Activated B cell treated with CpG ODN at 0.5 μM for 24 hours (primary cell): ENCODE data around the gene PDZD7. TPM values are rescaled to one million over a fixed set of nuclear protein-coding genes. Genes with fewer than 3 reads are reported as not detected.

Experiments
- ATAC-seq: fragments of 200-7000 bp; cut with Tn5 transposase; one replicate; pipeline ENCODE4 v1.10.0; 2021; ENCODE audit warnings: low read depth, mild to moderate bottlenecking, moderate library complexity
- CTCF ChIA-PET: fragments of 350-600 bp; sonication (Branson Sonifier 250); formaldehyde crosslinking; loops from one replicate; lab custom pipeline; 2021; ENCODE audit warnings: antibody characterized with exemption; lab: Charles Lee
- POLR2A ChIA-PET: fragments of 350-600 bp; sonication (Branson Sonifier 250); formaldehyde crosslinking; loops from one replicate; lab custom pipeline; 2021; ENCODE audit warnings: antibody characterized with exemption; lab: Charles Lee
- DNase-seq: peaks from one replicate; pipeline ENCODE4 v3.0.0; 2022
- H3K27ac Mint-ChIP-seq: one replicate; pipeline ENCODE4 v1.8.0; 2020; ENCODE audit warnings: mixed read lengths
- H3K27me3 Mint-ChIP-seq: one replicate; pipeline ENCODE4 v1.8.0; 2021; ENCODE audit warnings: mixed read lengths
- H3K36me3 Mint-ChIP-seq: one replicate; pipeline ENCODE4 v1.8.0; 2021; ENCODE audit warnings: low read depth, mixed read lengths
- H3K4me1 Mint-ChIP-seq: one replicate; pipeline ENCODE4 v1.8.0; 2021; ENCODE audit warnings: mixed read lengths
- H3K4me3 Mint-ChIP-seq: one replicate; pipeline ENCODE4 v1.8.0; 2020; ENCODE audit warnings: mild to moderate bottlenecking, mixed read lengths
- H3K9me3 Mint-ChIP-seq: one replicate; pipeline ENCODE4 v1.8.0; 2020; ENCODE audit warnings: mixed read lengths
- intact Hi-C: fragments of 100-400 bp; cut with micrococcal nuclease; formaldehyde crosslinking; loops from one replicate; pipeline ENCODE4 v1.15.1; 2024
- total RNA-seq: library from RNA; stranded (reverse); gene quantifications from 2 replicates; pipeline ENCODE4 v1.2.3, GENCODE V29; 2022
- TF ChIP-seq, protein P1 (sequence below): fragments of 200-600 bp; IDR thresholded peaks from one replicate; pipeline ENCODE4 v1.8.0; 2022; ENCODE audit warnings: antibody characterized with exemption, mild to moderate bottlenecking

The PDZD7 gene
- total RNA-seq, 1 donor from 2014 or later: 0.11 TPM

DNA sequence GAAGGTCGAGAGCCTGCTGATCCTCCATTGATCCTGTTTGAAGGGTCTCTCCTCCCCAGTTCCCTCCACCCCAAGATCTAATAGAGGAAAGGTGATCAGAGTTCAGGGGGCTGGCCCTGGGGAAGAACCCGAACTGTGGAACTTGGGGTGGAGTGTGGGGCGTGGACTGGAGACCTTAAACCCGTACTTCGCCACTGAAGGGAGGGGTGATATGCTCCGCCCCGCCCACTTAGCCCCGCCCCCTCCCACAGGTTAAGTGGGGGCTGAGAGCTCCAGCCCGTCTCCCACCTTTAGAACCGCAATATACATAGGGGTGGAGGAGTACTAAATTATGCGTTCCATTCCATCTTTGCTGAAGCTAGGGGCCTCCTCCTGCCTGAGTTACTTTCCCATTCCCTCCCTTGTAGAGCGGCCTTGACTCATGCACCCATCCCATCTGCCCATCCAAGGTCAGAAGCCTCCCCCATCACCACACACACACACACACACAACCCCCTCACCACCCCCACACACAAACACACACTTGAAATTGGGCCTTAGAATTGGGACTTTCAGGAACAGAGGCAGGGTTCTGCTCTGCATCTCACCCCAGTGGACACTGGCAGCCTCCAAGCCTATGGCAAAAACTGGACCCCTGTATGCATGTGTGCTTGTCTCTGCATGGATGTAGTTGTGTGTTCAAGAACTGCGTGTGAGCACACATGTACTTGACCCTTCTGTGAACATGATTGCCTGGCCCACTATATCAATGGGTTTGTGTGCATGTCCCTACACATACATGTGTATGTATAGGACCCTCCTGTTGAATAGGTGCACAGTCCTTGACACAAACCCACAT lies 60.6 kb downstream of the PDZD7 start:
- Mint-ChIP-seq H3K27me3 (no peaks in the 10 kb centered on the region), H3K36me3 (peaks cover 4% of the 10 kb centered on the region), H3K9me3 (no peaks in the 10 kb centered on the region), H3K27ac (no peak overlapping the region), H3K4me1 (peaks cover 11% of the 10 kb centered on the region), H3K4me3 (peak overlapping the region; percentile 64)
- intact Hi-C loops: no loop called here
- DNase-seq: no peak
- POLR2A ChIA-PET: interaction anchor here (0.7 kb wide), 1 partner anchor 44 kb away, joined by 3 read pairs; no protein-coding TSS in a partner anchor
- CTCF ChIA-PET: no interaction called here
- peak; percentile 47 for ATAC-seq
- TF ChIP-seq, protein P1, sequence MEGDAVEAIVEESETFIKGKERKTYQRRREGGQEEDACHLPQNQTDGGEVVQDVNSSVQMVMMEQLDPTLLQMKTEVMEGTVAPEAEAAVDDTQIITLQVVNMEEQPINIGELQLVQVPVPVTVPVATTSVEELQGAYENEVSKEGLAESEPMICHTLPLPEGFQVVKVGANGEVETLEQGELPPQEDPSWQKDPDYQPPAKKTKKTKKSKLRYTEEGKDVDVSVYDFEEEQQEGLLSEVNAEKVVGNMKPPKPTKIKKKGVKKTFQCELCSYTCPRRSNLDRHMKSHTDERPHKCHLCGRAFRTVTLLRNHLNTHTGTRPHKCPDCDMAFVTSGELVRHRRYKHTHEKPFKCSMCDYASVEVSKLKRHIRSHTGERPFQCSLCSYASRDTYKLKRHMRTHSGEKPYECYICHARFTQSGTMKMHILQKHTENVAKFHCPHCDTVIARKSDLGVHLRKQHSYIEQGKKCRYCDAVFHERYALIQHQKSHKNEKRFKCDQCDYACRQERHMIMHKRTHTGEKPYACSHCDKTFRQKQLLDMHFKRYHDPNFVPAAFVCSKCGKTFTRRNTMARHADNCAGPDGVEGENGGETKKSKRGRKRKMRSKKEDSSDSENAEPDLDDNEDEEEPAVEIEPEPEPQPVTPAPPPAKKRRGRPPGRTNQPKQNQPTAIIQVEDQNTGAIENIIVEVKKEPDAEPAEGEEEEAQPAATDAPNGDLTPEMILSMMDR: no peak

DNA sequence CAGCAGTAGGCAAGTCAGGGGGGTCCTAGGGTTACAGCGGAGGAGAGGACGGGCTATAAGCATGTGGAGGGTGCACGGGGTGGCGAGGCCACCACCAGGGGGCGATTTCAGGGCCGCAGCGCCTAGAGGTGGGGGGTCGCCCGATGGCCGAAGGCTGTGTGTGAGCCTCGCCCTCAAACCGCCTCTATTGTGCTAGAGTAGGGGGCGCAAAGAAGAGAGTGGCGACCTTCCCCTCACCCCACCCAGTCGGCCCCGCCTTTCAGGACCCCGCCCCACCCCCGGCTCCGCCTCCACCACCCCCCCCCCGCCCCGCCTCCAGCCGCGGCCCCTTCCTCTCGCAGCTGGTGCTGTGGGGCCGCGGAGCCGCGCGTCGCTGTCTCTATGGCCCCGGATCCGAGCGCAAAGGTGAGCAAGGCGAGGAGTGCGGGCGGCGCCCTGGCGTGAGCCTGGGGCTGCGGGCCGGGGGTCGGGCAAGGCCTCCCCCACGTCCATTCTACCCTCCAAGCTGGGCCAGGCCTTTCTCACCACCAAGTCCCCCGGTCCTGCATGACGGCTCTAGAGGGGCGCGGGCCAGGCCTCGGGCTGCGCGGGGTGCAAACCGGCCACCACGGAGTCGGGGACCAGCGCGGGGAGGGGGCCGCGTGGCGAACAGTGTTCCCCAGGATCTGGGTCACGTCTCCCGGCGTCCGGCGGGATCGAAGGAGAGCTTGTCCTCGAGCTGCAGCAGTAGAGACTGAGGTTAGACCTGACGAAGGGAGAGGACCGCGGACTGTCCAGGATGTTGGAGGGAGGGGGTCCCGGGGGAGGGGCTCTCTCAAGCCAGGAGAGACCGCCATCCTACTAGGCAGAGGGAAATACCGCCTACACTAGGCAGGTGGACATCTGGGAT lies 61.5 kb downstream of the PDZD7 start, which contains the start of gene SEMA4G:
SEMA4G (plus strand) TSS at position 318 of the 889 bp plus-strand sequence. CDS start 3,409 bp downstream, outside the sequence.
- DNase-seq (peak; percentile 58), ATAC-seq (peak; percentile 88)
- intact Hi-C loops: loop anchor here (1.0 to 2.0 kb wide), 3 partner anchors 17 to 44 kb away; partner anchors contain the start of genes MRPL43 and TWNK
- TF ChIP-seq, protein P1: no peak
- H3K9me3 Mint-ChIP-seq: no peaks in the 10 kb centered on the region
- H3K27ac Mint-ChIP-seq: no peak within 1 kb of the TSS
- ChIA-PET CTCF (interaction anchor here (1.1 kb wide), 1 partner anchor 16 kb away, joined by 4 read pairs; no protein-coding TSS in a partner anchor), POLR2A (interaction anchor here (0.6 kb wide), 1 partner anchor 22 kb away, joined by 10 read pairs; no protein-coding TSS in a partner anchor)
- H3K36me3 Mint-ChIP-seq: peaks cover 4% of the 10 kb centered on the region
- peak within 1 kb of the TSS; percentile 64 for H3K4me3 Mint-ChIP-seq
- H3K27me3 Mint-ChIP-seq: no peaks in the 10 kb centered on the region
- peaks cover 11% of the 10 kb centered on the region for H3K4me1 Mint-ChIP-seq

DNA sequence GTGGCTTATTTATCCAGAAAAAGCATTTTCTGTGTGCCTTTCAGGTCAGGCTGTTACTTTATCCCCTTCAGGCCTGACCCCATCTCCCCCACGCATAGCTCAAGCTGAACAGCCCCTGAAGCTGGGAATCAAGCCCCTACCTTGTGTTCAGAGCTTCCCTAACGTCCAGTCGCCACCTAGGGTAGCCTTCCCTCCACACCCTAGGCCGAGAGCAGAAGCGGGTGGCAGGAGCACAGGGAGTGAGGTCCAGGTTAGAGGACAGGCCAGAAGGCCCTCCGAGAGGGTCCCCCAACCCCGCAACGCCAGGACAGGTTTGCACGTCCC lies 62.1 kb downstream of the PDZD7 start:
- peaks cover 5% of the 10 kb centered on the region for H3K36me3 Mint-ChIP-seq
- DNase-seq (no peak), ATAC-seq (no peak)
- TF ChIP-seq, protein P1: no peak
- no peaks in the 10 kb centered on the region for H3K9me3 Mint-ChIP-seq
- H3K27me3 Mint-ChIP-seq: no peaks in the 10 kb centered on the region
- CTCF ChIA-PET: interaction anchor here (1.1 kb wide), 1 partner anchor 17 kb away, joined by 4 read pairs; no protein-coding TSS in a partner anchor
- peaks cover 11% of the 10 kb centered on the region for H3K4me1 Mint-ChIP-seq
- H3K27ac Mint-ChIP-seq: no peak overlapping the region
- peak overlapping the region; percentile 55 for H3K4me3 Mint-ChIP-seq
- intact Hi-C loops: loop anchor here (1.0 to 2.0 kb wide), 3 partner anchors 18 to 44 kb away; partner anchors contain the start of genes MRPL43 and TWNK
- POLR2A ChIA-PET: interaction anchor here (0.6 kb wide), 1 partner anchor 23 kb away, joined by 10 read pairs; no protein-coding TSS in a partner anchor

DNA sequence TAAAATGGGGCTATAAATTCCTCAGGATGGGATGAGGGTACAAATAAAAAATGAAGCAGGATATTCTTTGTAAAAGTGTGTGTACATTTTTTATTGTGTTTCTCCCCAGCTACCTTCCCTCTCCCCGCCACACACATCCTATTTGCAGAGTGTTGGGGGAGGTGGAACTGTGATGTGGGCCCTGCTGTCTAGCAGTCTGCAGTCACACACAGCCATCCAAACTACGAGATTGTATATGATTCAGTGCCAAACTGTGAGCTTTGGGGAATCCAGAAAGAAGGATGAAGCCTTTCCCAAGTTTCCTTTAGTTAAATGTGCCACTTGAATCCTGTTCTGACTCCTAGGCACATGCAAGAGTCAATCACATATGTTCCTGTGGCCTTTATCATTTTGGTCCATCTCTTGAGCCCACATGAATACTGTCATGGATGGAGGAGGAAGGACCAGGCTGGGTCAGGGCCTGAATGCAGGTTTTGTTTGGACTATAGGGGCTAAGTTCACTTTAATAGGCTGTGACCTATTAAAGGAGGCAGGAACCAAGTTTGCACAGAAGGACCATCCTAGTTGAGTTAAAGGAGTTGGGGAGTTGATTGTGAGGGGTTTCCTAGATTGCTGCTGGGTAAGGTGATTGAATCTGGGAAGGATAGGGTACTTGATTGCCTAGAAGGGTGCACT lies 62.7 kb downstream of the PDZD7 start:
- peak overlapping the region; percentile 55 for H3K4me3 Mint-ChIP-seq

More for the DNA sequence above, 62.7 kb downstream of the PDZD7 start:
- Mint-ChIP-seq H3K27ac (no peak overlapping the region), H3K9me3 (no peaks in the 10 kb centered on the region), H3K27me3 (no peaks in the 10 kb centered on the region), H3K4me1 (peaks cover 11% of the 10 kb centered on the region), H3K36me3 (peaks cover 6% of the 10 kb centered on the region)
- POLR2A ChIA-PET: interaction anchor here (0.6 to 1.1 kb wide), 2 partner anchors 24 to 63 kb away, joined by 6 to 10 read pairs; partner anchors contain the start of genes PDZD7 and SFXN3
- CTCF ChIA-PET: interaction anchor here (1.1 kb wide), 1 partner anchor 17 kb away, joined by 4 read pairs; no protein-coding TSS in a partner anchor
- DNase-seq: no peak
- TF ChIP-seq, protein P1: no peak
- intact Hi-C loops: loop anchor here (2.0 kb wide), 1 partner anchor 19 kb away; the partner anchor contains the start of genes MRPL43 and TWNK
- no peak for ATAC-seq
